Fibroblast of skin of scalp (primary cell): ENCODE measurements around the gene DHX32.

Experiments
- DNase-seq: peaks from one replicate; pipeline ENCODE4 v3.0.0-alpha.2; 2013

DHX32 gene

GRCh38 chr10:125801574-125801973, 79.5 kb downstream of the DHX32 start:
- DNase-seq = no peak

DNA sequence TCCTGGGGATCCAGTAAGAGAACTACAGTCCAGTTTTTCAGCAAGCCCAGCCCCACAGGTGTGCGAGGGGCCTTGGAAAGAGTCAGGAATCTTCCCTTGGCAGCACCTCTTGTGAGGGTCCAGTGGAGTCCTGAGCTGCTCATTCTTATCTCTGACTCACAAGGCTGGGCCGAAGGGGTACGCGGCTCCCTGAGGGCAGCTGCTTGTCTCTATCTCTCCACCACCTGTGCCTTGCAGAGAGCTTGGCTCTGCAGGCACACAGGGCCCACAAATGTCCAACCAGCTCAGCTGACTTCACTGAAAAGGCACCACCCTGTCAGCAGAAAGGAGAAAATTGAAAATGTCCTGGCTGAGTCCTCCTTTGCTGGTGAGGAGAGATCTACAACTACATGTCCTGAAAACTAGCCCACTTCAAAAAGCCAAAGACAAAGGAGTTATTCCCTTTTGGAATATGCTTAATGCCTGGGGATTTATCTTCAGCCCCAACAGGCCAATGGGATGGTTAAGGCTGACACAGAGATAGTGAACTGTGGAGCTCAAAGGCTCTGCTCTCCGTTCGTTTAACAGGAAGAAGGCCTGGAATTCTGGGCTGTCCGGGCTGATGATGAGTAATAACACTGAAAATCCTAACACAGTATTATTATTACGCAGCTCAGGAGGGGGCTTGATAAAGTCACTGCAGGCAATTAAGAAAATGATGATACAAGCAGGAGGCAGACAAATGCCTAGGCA, 81.5 kb downstream of the DHX32 start:
- no peak for DNase-seq

- no peak for DNase-seq
Observed at GRCh38 chr10:125797994-125798662, 83.0 kb downstream of the DHX32 start.

GRCh38 chr10:125797424-125797823, 83.7 kb downstream of the DHX32 start:
- DNase-seq = no peak

DNA sequence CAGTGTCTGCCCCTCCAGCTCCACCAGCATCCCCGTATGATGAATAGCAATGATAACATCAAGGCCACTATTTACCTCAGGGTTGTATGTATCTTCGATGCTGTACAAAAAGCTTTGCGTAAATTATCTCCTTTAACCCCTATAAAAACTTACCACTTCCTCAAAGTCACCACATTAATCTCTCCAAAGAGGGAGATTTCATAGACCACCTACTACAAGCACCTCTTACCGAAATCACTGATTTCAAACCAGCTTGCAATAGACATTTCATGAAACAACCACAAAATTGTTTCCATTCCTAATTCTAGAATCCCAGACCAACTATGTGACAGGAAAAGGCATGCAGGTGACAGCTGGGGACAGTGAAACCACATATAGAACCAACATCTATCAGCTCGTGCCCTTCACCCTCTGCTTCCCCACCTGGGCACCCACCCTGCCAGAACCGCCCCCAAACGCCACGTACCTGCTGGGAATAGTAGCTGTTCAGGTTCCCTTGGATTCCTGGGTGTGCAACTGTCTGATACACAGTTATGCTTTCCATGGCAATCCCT, 85.4 kb downstream of the DHX32 start:
- no peak for DNase-seq

DNA sequence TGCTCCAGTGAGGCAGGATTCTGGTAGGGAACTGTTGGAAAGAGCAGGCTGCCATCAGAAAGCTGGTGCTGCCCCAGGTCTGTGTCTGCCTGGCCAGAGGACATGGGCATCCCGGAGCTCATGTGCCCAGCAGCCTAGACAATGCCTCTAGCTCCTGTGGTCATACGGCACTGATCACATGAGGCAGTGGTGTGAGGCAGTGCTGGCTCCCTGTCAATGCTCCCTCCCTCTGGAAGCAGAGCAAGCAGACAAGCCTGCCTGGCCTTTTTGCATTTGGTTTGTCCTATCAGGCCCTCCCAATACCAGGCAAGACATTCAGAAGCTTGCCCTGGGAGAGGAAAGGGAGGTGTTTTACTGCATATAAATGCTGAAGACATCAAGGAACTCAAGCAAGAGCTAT, 86.0 kb downstream of the DHX32 start:
- no peak for DNase-seq

DNA sequence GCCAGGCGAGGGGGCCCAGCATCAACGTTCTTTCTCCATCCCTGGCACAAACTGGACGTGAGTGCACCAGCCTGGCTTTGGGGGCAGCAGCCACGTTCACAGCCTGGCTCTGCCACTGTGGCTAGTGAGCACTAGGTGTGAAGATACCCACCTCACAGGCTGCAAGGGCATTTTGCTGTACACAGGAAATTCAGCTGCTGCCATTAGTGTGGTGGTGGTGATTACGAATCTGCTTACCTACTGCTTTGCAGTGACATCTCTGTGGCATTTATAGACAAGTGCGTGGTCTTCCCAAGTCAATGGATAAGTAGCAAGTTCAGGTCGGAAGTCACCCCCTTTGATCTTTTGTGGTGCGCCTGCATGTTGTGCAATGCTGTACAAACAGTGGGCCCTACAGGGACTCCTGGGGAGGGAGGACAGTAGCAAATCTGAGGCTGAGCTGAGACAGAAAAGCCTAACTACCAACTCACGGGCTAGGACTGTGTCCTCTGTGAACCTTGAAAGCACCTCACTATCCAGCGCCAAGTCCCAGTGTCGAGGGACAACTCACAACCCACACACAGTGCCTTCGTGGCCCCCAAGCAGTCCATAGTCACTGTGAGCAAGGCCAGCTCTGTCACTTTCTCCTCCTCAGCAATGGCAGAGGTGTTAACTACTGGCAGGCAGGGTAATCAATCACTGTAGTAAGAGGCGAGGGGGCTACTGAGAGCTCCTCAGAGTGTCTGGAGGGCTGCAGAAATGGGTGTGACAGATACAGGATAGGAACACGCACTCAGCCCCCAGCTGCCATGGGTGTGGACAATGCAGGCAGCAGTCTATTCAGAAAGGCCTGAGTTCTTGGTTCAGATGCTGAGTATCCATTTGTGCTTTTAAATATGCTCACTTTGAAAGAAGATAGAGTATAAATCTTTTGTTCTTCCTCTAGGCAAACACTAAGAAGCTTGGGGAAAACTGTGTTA, 88.5 kb downstream of the DHX32 start:
- no peak for DNase-seq

DNA sequence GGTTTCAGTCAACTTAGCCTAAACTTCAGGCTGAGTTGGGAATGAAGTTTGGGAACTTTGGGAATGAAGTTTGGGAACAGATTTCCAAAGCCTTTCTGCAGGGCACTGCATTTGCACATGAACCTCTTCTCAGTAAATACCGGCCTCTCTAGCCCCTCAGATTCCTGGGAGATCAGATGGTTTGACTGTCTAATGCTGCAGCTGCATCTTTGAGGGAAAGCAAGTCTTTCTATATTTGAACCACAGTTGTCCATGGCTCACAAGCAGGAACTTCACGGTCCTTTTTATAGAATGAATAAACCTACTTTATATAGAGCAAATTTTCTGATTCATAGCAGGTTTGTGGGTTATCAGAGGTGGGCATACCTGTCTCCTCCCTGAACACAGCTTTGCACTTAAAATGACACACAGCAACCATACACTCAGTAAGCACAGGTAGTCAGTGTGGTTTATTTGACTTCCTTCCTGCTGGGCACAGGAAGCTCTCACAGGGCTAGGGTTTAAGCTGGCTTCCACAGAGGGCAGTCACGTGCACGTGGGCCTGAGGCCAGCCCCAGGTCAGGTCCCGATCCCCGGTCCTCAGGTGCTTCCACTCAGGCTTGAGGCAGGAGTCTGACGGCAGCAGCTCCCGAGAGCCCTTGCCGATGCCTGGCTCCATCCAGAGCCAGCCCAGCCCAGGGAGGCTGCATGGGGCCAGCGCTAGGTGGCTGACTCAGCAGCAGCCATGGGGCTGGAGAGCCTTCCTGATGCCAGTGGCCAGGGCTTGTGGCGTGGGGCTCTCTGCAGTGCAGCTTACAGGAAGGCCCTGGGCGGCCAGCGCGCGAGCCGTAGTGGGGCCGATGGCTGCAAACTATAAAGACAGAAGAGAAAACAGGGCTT, 92.7 kb downstream of the DHX32 start:
- no peak for DNase-seq
